Measurements from ENCODE around the gene ZNRD2.
"Not testable (repeated sequence)": the region's sequence is repeated elsewhere in the genome, so short reads cannot be mapped to it uniquely, and the experiment has no call there.

The ZNRD2 gene

DNA sequence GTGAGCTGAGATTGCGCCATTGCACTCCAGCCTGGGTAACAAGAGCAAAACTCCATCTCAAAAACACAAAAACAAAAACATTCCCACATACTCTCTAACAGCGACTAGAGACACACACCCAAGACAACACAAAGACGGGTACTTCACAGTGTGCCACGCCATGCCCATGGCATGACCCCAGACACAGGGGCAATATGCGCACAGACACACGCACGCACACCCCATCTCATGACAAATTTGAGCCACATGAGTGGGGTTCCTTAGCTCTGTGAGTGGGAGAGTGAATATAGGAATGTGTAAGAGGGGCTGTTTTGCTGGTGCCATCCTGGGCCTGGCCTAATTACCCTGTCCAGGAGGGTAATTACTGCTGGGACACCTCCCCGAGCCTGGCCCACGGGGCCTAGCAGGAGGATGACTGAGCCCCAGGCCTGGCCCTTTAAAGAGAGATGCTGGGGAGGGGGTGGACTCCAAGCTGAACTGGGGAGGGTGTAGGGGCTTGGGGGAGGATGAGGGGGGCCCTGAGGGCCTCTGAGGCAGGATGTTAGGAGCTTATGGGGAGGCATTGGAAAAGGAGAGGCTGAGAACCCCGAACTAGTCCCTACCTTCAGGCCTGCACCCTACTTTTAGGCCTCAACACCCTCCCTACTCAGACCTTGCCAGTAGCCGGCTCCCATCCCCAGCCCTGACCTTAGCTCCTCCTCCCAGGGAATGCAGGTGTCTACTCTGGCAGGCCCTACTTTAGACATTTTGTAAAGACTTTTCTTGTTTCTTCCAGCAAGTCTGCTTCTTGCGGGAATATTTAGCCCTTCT, 13.6 kb upstream of the ZNRD2 start:
- DNase-seq, result no peak

DNA sequence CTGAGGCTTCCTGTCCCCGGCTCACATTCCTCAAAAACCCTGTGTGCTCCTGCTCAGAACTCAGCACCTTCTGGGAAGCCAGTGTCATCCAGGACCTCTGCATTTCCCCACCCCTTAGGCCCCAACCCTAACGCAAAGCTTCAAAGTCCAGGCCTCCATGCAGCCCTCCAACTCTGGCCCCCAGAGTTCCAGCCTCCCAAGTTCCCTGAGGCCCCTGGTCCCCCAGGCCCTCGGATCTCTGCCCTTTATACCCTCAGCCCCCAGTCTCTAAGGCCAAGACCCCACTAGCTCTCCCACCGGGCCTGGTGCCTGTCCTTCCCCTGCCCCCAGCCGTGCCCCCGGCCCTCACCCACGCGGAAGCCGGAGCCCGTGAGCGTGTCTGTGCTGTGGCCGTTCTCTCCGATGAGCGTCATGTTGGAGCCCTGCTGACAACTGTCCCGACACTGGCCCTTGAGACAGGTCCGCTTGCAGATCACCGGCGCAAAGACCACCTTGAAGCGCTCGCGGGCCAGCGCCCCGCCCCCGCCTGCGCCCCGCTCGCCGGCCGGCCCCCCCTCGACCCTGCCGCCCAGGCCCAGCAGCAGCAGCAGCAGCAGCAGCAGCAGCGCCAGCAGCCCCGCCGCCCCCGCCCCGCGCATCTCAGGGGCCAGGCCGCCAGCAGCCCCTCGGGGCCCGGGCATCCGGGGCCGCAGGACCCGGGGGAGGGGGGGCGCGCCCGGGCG, 12.8 kb upstream of the ZNRD2 start:
- DNase-seq, result no peak

DNA sequence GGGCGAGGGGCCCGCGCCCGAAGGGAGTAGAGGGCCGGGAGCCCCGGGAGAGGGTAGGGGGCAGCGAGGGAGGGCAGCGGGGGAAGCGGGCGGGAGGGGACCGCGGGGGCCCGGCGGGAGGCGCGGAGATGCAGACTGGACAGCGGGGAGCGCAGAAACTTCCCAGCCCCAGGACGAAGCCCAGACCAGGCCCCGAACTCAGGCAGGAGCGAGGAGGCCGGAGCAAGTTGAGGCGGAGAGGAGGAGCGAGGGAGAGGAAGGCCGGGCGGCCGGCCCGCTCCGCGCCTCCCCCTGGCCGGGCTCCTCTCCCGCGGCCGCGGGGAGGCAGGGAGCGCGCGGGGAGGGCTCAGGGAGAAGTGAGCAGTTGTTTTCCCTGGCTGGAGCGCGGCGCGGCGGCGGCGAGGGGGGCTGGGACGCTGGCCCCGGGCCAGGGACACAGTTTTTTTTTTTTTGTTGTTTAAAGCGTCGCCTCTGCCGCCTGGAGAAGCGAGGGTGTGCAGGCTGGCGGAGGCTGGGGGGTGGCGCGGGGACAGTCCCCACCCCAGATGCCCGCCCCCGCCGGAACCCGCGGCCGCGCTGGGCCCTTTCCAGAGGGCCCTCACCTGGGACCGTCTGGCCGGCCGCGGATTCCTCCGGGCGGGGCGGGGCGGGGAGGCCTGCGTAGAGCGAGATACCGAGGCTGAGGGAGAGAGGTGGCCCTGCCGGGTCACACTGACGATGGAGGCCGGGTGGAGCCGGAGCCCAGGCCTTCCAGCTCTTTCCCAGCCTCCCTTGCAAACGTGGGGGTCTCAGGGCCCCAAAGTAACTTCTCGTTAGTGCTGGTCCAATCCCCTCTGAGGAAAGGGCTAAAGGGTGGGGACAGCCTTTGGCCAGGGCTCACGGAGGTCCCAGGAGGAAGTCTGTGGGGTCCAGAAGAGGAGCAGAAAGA, 12.0 kb upstream of the ZNRD2 start, which contains the start of gene LTBP3:
TSS of gene LTBP3 (minus strand) at position 358 of the 928 bp plus-strand sequence. CDS start 400 bp downstream, outside the sequence.
- peak; percentile 40 for DNase-seq

DNA sequence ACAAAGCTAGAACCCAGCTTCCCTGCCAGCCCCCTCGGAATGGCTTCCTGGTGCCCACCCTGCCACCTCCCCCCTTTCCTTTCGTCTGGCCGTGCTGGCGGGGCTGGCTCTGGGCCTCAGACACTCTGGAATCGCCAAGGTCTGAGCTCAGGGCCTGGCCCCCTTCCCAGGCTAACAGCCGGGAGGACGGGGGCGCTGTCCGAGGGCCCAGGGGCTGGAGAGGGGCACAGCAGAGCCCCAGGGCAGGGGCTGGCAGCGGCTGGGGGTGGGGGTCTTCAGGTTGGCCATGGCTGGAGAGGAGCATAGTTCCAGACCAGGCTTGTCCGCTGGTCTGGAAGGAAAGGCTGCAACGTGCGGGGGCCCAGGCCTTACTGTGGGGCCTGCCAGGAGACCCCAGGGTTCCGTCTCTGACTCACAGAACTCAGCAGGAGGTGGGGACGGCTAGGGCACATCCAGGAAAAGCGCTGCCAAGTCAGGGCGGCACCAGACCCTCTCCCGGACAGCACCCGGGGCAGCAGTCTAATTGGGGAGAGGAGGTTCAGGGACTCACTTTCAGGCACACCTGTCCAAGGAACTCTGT, 11.3 kb upstream of the ZNRD2 start:
- no peak for DNase-seq

DNA sequence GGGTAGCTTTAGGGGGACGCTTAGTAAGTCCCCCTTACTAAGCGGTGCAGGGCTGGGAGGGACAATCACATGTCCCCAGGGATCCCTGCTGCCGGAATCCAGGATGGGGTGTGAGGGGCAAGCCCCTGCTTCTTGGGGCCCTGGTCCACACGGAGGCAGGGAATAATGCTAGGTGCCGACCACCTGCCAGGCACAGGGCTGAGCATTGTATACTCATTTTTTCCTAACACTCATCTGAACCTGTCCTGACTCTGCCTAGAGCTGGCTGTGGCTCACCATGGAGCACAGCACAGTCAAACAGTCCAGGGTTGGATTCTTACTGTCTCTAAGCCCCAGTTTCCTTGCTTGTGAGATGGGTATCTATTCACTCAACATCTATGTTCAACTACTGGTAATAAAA, 10.7 kb upstream of the ZNRD2 start:
- DNase-seq, result no peak

DNA sequence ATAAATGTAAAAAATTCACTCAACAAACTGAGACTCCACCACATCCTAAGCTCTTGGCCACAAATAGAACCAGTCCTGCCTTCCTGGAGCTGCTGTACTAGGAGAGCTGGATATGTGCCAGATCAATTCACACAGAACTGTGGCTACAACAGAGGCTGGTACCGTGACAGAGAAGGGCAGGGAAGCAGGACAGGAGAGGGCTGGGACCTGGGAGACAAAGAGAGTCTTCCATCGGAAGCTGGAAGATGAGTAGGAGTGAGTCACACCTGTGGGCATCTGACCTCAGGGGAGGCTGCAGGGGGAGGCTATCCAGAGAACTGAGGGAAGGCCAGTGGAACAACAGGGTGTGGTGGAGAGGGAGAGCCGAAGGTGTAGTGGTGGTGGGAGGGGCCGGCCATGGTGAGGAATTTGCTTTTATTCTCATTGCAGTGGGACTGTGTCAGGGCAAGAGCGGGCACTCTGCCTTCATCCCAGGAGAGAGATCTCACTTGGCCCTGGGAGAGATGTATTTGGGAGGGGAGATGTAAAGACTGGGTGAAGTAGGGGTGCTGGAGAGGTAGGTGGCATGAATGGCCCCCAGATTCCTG, 10.2 kb upstream of the ZNRD2 start:
- DNase-seq, result no peak

DNA sequence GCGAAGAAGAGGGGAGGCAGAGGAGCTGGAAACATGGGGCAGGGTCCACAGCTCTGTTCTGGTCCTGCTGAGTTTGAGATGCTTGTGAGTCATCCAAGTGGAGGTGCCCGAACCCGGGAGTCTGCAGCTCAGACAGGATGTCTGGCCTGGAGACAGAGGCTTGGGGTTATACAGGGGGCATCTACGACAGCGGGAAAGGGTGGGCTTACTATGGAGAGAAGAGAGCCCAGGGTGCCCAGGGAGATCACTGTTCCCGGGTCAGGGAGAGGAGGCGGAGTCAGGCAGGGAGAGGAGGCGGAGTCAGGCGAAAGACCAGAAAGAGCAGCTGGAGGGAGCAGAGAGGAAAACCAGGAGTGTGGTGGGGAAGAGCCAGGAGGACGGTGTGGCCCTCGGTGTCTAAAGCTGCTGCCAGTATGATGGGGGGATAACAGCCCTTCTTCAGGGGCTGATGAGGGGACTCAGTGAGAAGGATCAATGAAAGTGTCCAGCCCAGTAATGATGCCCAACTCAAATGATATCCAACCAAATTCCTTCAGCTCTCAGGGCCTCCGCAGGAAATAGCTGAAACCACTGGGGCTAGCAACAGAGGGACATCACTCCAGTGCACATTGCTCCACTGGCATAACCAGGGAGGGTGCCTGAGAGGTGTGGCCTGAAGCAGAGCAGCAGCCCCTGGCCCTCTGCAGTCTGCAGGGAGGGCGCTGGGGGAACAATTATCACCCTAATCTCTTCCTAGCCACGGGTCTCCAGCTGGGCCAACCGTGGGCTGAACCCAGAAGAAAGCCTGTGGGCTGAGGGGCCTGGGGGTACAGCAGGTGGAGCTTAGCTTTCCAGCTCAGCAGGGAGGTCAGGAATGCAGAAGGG, 9.5 kb upstream of the ZNRD2 start:
- DNase-seq, result no peak

DNA sequence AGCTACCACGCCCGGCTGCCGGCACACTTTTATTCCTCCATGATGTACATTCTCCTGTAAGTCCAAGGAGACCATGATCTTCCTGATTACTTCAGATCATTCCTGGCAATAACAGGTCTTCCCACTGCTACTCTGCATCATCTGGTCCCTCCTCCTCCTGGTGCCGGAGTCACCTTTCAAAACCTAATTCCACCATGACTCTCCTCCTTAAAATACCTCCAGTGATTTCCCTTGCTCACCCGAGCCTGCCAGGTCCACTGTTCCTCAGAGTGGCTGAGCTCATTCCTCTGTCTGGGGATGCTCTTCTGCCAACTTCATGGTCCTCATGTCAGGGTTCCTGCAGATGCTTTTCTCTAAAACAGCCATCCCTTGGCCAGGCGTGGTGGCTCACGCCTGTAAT, 8.3 kb upstream of the ZNRD2 start:
- no peak for DNase-seq

DNA sequence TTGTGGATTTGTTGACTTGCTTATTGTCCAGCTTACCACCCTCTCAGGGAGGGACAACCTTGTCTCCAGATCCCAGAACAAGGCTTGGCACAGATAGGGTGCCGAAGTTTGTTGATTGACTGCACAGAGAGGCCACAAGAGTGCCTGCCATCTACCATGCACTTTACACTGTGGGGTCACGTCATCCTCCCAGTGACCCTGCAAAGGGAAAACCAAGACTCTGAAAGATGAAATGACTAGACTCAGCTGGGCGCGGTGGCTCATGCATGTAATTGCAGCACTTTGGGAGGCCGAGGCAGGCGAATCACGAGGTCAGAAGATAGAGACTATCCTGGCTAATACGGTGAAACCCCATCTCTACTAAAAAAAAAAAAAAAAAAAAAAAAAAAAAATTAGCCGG, 7.5 kb upstream of the ZNRD2 start:
- DNase-seq, result no peak

DNA sequence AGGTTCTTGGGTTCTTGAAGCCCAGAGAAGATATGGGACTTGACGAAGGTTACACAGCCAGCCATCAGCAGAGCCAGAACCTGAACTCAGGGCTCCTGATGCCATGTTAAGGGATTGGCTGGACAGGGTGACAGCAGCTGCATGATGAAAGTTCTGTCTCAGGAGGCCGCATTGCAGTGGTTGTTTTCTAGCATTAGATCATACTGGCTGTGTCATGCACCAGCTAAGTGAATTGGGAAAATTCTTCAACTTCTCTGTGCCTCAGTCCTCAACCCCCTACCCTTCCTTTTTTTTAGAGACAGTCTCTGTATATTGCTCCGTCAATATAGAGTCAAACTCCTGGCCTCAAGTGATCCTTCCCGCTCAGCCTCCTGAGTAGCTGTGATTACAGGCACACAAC, 6.7 kb upstream of the ZNRD2 start:
- no peak for DNase-seq

DNA sequence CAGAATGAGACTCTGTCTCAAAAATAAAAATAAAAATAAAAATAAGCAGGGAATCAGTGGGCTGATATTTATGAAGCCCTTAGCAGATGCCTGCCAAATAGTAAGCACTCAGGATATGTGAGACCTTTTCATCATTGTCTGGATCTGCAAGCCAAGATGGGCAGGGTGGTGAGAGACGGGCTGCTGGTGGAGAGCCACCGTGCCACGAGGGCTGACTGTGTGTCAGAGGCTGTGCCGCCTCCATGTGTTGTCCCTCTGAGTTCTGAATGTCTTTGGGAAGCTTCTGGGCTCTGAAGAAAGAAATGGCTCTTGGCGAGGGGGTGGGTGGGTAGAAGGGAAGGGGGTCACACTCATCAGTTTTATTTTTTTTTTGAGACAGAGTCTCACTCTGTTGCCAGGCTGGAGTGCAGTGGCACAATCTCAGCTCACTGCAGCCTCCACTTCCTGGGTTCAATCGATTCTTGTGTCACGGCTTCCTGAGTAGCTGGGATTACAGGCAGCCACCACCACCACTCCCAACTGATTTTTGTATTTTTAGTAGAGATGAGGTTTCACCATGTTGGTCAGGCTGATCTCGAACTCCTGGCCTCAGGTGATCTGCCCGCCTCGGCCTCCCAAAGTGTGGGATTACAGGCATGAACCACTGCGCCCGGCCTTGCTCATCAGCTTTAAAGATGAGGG, 5.3 kb upstream of the ZNRD2 start:
- not testable (repeated sequence) for DNase-seq

DNA sequence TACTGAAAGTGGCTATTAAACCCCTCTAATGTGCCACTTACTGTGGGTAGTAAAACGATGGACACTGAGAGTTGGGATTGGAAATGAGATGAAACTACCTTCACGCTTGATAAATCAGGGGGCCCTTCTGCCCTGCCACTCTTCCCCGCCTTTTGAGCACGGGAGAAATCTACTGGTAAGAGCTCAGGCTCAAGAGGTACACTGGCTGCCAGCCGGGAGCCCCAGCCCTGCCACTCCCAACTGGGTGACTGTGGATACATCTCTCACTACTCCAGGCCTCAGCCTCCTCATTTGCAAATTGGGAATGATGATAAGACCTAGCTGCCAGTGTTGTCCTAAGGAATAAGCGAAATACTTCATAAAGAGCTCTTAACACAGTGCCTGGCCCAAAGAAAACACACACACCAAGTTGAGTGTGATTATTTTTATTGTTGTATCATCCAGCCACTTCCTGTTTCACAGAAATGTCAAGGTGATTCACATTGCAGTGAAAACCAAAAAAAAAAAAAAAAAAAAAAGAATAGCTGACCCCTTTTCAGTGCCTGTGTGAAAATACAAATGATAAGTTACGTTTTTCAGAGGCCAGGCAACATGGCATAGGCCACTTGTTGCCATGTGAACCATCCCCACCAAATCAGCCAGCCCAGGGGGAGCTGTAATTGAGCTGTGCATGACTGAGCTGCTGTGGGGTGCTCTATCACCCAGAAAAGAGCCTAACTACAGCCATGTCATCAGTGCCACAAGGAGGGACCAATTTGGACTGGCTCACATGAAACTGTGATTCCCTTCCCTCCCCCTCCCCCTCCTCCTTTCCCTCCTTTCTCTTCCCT, 4.4 kb upstream of the ZNRD2 start:
- DNase-seq, result peak; percentile 42

DNA sequence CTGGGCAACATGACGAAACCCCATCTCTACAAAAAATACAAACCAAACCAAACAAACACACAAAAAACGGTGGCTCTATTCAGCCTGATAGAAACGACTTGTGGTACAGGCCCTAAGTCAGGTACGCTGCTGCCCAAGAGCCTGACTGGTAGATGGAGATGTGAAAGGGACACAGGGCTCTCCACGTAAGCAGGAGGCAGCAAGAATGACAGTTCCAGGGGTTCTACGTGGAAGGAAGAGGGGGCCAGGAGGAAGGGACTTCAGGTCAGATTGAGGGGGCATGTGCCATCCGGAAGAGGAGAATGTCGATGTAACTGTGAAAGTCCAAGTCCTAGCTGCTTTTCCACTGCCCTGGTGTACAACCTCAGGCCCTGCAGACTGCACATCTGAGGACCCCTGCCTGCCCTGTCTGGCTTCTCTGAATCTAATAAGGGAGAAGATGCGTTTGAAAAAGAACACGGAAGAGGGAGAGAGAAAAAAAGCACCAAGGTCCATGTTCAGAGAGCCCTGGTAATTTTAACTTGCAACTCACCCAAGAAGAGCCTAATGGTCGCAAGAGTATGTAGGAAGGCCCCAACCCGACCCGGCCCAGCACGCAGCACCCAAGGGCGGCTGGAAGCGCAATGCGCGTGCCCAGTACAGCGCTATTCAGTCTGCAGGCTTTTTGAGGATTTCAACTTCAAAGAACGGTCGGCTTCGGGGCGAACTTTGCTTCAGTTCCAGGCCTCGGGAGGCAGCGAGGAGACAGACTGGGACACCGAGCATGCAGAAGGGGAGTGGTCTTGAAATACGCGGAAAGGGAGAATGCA, 909 bp upstream of the ZNRD2 start:
- DNase-seq, result no peak

DNA sequence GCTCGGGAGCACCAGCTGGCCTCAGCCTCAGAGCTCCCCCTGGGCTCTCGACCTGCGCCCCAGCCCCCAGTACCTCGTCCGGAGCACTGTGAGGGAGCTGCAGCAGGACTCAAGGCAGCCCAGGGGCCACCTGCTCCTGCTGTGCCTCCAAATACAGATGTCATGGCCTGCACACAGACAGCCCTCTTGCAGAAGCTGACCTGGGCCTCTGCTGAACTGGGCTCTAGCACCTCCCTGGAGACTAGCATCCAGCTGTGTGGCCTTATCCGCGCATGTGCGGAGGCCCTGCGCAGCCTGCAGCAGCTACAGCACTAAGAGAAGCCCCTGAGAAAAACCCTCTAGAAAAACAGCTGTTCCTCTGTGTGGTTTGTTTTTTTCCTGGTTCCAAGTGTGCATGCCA, 1.1 kb downstream of the ZNRD2 start:
- no peak for DNase-seq

DNA sequence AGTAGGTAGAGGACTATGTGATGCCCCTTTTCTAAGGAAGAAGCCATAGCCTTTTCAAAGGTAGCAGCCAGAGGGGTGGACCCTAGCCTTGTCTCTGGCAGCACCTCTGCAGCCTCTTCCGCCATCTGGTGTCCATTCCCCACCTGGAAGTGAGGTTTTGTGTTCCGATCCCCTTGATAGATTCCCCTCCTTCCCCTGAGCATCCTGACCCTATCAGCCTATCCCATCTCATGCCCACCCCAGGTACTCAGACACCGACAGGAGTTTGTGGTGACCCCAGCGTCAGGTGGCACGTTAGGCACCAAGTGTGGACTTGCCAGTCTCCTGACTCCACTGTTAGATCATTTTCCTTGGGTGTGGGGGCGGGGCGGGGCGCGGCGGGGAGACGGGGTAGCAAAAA, 1.7 kb downstream of the ZNRD2 start:
- no peak for DNase-seq

DNA sequence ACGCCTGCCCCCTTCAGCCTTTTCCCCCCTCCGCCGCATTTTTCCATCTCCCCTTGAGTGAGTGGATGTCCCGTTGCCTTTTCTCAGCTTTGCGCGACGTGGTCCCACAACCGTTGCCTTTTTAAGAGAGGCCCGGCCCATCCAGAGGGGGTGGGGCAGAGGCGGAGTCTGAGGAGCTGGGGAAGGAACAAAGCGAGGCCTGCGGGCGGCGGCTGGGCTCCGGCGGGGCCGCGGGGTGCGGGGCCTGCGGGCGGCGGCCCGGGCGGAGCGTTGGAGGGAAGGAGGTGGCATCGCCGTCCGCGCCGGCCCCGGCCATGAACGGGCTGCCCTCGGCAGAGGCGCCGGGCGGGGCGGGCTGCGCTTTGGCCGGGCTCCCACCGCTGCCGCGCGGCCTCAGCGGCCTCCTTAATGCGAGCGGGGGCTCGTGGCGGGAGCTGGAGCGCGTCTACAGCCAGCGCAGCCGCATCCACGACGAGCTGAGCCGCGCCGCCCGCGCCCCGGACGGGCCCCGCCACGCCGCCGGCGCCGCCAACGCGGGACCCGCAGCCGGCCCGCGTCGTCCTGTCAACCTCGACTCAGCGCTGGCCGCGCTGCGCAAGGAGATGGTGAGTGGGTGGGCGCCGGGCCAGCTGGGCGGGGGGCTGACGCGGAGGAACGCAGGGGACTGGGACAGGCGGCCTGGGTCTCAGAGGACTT, 2.2 kb downstream of the ZNRD2 start, which contains the start of gene FAM89B:
TSS of gene FAM89B (plus strand) at position 183 of the 696 bp plus-strand sequence. CDS start at position 315, 132 bp downstream.
- DNase-seq, result peak; percentile 89

DNA sequence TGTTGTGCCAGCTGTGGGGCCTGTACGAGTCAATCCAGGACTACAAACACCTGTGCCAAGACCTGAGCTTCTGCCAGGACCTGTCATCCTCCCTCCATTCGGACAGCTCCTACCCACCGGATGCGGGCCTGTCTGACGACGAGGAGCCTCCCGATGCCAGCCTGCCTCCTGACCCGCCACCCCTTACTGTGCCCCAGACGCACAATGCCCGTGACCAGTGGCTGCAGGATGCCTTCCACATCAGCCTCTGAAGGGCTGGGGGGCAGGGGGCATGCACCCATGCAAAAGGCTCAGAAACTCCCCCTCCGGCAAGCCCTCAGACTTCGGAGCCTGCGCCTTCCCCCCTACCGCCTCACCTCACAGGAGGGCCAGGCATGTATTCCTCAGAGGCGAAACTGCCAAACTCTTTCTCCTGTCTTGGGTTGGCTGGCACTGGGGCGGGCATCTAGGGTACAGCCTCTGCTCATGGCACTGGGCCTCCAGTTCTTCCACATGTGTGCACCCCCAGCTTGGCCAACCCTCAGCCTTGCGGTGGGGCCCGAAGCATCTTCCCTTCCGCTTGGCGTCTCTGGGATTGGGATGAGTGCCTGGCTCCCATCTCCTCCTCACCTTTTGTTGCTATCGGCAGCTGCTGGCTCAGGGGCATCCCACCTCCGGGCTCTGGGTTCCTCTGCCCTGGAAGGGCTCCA, 3.3 kb downstream of the ZNRD2 start:
- DNase-seq, result no peak

Data from activated CD8-positive, alpha-beta memory T cell treated with anti-CD3 and anti-CD28 coated beads, Interleukin-2, amount 50 U/mL, for 4 hours (primary cell).